HG03354 (cell line): Measurements from ENCODE around the gene SLC22A16.
"Not testable (repeated sequence)": the region's sequence is repeated elsewhere in the genome, so short reads cannot be mapped to it uniquely, and the experiment has no call there.

Experiments
- ATAC-seq: cut with Tn5 transposase; IDR thresholded peaks from one replicate; pipeline ENCODE4 v1.9.1; 2021; ENCODE audit warnings: mild to moderate bottlenecking; ENCODE audit not compliant: unreplicated experiment, poor library complexity, severe bottlenecking

The SLC22A16 gene

GRCh38 chr6:110457567-110458175, 18.7 kb downstream of the SLC22A16 start:
- not testable (repeated sequence) for ATAC-seq

DNA sequence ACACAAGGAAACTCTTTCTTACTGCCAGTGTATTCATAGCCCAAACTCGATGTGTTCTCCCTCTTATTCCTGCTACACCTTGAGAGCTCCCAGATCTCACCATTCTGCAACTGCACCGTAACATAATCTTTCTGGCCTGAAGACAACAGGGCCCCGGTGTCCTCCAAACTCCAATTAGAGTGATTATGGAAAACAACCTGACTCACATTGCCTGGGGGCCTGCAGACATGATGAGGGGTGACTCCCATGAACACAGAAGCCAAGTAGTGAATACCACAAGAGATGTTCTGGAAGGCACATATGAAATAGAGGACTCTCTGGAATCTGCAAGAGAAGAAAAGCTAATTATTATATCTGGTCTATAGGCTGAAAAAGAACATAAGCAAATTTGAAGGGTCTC, 19.7 kb downstream of the SLC22A16 start:
- ATAC-seq = no peak

GRCh38 chr6:110449541-110449895, 26.9 kb downstream of the SLC22A16 start:
- ATAC-seq = no peak

- ATAC-seq = no peak
Observed at GRCh38 chr6:110448846-110449540, 27.4 kb downstream of the SLC22A16 start.

- no peak for ATAC-seq
Observed at GRCh38 chr6:110447761-110448160, 28.7 kb downstream of the SLC22A16 start.

GRCh38 chr6:110446405-110446804, 30.0 kb downstream of the SLC22A16 start:
- no peak for ATAC-seq

DNA sequence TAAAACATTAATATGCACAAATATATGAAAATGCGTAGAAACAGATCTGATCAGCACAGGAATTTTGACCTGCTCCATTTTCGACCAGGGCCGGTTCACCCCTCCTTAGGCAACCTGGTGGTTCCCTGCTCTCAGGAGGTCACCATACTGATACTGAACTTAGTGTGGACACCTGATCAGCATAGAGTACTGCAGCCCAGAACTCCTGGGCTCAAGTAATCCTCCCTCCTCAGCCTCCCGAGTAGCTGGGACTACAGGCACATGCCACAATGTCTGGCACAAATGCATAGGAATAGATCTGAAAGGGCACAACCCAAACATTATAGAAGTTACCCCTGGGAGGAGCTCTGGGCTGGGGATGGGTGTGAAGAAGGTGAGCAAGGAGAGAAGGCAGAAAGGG, 36.4 kb downstream of the SLC22A16 start:
- ATAC-seq = no peak

DNA sequence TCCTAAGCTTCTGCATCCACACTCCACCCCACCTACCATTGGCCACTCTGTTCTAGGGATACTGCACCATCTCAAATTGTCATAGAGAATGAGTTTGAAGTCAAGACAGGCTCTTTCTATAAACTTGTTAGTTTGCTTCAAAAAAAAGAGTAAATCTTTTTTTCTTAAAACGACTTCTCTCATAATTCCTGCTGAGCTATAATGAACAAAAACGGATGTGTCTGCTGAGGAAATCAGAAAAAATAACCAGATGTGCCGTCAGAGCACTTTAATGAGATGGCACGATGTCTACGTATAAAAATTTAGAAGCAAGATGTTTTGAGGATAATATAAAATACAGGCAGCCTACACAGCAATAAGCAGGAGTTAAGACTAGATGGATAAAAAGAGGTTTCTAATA, 37.1 kb downstream of the SLC22A16 start:
- ATAC-seq = no peak

GRCh38 chr6:110434961-110435602, 41.3 kb downstream of the SLC22A16 start:
- ATAC-seq = no peak

- ATAC-seq = no peak
Observed at GRCh38 chr6:110432285-110432900, 44.0 kb downstream of the SLC22A16 start.

DNA sequence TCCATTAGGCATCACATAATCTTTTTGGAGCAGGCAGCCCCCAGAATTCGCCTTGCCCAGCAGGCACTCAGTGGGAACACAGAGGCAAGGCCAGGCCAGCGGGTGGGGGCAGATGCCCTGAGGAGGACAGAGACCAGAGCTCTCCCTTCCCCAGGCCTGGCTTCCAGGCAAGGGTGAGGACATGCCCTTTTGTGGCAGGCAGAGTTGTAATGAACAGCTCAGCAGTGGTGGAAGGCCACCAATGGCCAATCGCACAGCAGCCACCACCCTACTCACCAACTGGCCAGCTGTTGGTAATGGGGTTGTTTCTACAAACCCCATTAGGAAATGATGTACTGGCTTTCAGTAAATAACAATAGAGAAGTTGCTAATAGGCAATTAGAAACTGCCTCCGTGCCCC, 45.7 kb downstream of the SLC22A16 start:
- ATAC-seq = no peak

GRCh38 chr6:110430236-110430635, 46.2 kb downstream of the SLC22A16 start:
- ATAC-seq = no peak

DNA sequence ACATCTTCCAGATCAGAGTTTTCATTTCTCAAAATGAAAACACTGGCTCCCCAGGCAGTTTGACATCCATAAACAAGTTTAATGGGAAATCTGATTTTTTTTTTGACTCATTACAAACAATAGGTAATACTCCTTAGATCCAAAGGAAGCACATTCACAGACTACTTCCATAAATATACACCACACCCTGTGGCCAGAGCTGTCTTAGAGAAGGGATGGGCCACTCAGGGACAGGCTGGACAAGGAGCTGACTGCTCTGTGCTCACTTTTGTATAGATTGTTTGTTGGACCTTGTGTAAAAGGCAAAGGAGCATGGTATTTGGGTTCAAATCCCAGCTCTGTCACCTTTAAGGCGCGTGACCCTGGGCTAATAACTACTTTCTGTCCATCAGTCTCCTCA, 48.3 kb downstream of the SLC22A16 start:
- ATAC-seq = no peak

DNA sequence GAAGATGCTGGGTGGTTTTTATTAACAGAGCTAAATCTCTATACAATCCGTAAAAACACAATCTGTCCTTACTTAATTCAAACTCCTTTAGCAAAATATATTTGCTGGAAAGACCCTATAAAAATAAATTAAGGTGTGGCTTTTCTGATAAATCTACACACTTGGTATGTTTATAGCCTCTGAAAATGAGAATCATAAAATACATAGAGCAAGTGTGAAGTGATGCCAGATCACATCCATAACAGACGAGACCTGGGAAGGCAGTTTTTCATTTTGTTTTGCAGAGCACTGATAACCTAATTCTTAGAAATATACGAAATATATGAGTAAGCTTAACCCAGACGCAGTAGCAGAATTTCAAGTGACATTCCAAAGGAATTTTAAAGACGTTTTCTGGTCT, 50.6 kb downstream of the SLC22A16 start:
- ATAC-seq = no peak

- no peak for ATAC-seq
Observed at GRCh38 chr6:110422444-110422822, 54.0 kb downstream of the SLC22A16 start.

DNA sequence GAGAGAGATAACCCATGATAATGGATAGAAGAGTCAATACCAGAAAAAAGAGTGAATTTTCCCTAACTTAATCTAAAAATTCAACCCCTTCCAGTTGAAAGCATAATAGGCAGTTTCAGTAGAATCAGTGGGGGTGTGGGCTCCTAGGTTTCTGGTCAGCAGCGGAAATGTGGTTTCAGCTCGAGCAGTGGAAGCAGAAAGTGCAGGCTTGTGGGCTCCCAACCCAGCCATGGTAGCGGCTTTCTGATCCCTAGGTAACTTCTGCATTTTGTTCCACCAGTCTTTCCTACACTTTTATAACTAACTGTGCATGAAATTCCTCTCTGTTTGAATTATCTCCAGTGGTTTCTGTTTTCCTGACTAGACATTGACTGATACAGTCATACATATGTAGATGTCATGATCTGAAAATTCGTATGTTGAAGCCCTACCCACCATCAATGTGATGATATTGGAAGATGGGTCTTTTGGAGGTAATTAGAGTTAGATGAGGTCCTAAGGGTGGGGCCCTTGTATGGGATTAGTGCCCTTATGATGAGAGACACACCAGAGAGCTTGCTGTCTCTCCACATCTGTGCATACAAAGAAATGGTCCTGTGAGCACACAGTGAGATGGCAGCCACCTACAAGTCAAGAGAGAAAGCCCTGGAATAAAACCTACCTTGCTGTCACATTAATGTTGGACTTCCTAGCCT, 54.5 kb downstream of the SLC22A16 start:
- no peak for ATAC-seq

- ATAC-seq = no peak
Observed at GRCh38 chr6:110419028-110419739, 57.2 kb downstream of the SLC22A16 start.

- no peak for ATAC-seq
Observed at GRCh38 chr6:110418594-110418993, 57.8 kb downstream of the SLC22A16 start.

DNA sequence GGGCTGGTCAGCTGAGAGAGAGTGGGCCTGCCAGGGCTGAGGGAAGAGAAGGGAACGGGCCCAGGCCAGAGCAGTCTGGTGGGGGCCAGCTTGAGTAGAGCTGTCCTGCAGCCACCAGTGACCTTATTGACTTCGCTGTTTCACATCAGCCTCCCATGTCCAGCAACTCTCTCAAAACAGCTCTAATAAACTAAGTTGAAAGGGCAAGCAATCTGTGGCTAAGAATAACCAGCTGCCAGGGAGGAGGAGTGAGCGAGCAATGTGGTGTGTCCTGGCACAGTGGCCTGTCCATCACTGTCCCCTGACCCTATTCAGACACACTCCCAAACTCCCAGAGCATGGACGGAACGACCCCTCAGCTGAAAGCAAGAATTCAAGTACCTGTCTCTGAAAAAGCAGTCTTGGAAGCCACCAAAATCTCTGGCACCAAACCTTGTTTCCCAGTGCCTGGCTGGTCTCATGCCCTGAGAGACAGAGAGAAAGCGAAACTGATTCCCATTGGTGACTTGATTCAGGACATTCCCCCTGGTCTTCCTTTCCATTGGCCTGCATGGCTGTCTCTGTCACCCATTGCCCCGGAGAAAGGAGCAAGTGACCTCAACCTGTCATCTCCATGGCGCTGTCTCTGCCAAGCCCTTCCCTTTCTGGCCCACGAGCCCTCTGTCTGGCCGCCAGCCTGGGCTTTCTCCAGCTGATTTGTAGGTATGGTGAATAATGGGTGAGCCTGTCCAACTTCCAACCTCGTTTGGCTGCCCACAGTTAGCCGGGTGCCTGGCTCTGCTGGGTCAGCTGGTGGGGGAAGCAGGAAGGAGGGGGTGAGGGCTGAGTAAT, 61.1 kb downstream of the SLC22A16 start, which contains the start of gene DDO:
Gene DDO (minus strand): TSS at position 490 of the 831 bp plus-strand sequence. CDS start 2,113 bp downstream, outside the sequence.
- no peak for ATAC-seq
